Vagina (tissue), 2 donors: ENCODE measurements around the gene METTL24.

Experiments
- POLR2A ChIP-seq, 2 donors: fragments of 450-650 bp; IDR thresholded peaks; one replicate each; pipeline ENCODE4 v1.6.1; 2017; ENCODE audit warnings: antibody characterized with exemption in 2 of 2, mild to moderate bottlenecking in 2 of 2, moderate library complexity in 2 of 2
- POLR2AphosphoS5 ChIP-seq, 2 donors: sonication (generic); formaldehyde crosslinking; IDR thresholded peaks; one replicate each; pipeline ENCODE4 v1.9.0; 2017; ENCODE audit warnings: antibody characterized with exemption in 2 of 2, mild to moderate bottlenecking in 2 of 2, low read depth in 1 of 2; ENCODE audit not compliant: insufficient read depth in 1 of 2
- TF ChIP-seq, protein P1 (sequence below), 3 experiments: fragments of 450-650 bp in 2 of 3; fragments of 200-600 bp in 1 of 3; sonication (generic) in 1 of 3; IDR thresholded peaks; one replicate each; pipeline ENCODE4 v1.5.1; 2017 to 2019; ENCODE audit warnings: antibody characterized with exemption in 3 of 3, mild to moderate bottlenecking in 2 of 3, moderate library complexity in 2 of 3

- TF ChIP-seq, protein P1, sequence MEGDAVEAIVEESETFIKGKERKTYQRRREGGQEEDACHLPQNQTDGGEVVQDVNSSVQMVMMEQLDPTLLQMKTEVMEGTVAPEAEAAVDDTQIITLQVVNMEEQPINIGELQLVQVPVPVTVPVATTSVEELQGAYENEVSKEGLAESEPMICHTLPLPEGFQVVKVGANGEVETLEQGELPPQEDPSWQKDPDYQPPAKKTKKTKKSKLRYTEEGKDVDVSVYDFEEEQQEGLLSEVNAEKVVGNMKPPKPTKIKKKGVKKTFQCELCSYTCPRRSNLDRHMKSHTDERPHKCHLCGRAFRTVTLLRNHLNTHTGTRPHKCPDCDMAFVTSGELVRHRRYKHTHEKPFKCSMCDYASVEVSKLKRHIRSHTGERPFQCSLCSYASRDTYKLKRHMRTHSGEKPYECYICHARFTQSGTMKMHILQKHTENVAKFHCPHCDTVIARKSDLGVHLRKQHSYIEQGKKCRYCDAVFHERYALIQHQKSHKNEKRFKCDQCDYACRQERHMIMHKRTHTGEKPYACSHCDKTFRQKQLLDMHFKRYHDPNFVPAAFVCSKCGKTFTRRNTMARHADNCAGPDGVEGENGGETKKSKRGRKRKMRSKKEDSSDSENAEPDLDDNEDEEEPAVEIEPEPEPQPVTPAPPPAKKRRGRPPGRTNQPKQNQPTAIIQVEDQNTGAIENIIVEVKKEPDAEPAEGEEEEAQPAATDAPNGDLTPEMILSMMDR (IDR thresholded peaks at IDR 0.05), result no peak
- TF ChIP-seq POLR2A (IDR thresholded peaks at IDR 0.05) (no peak), POLR2AphosphoS5 (IDR thresholded peaks at IDR 0.05; ENCODE audit: insufficient read depth in 1 of 2, low read depth in 1 of 2) (no peak)
These were observed 9.0 kb downstream of the METTL24 start for GRCh38 chr6:110348961-110349690.
